ENCODE results near the gene LNP1.

- TF ChIP-seq POLR2A (IDR thresholded peaks at IDR 0.05) (no peak), CTCF (IDR thresholded peaks at IDR 0.05) (no peak)
Observed at GRCh38 chr3:100416176-100416575, 14.8 kb downstream of the LNP1 start.

Data from body of pancreas (tissue), 4 donors.